GM12878 (cell line): ENCODE measurements around the gene NFKBIB. TPM values are rescaled to one million over a fixed set of nuclear protein-coding genes. Genes with fewer than 3 reads are reported as not detected.

Source experiments
- CBX5 ChIP-seq: sonication (generic); IDR thresholded peaks from 2 replicates; pipeline ENCODE4 v1.6.1; 2016; ENCODE audit warnings: low read depth, moderate library complexity, mild to moderate bottlenecking, inconsistent platforms
- CEBPB ChIP-seq, 2 experiments: fragments of 150-350 bp in 1 of 2; IDR thresholded peaks; 2 replicates each; pipeline ENCODE4 v1.6.1; 2012 to 2014; ENCODE audit warnings: low read depth in 2 of 2, low read length in 2 of 2, borderline replicate concordance in 1 of 2, inconsistent platforms in 1 of 2
- CHD1 ChIP-seq: IDR thresholded peaks from 2 replicates; pipeline ENCODE4 v1.6.1; 2012; ENCODE audit warnings: low read depth, low read length, improper control_type of control experiment
- CREM ChIP-seq: IDR thresholded peaks from 2 replicates; pipeline ENCODE4 v1.6.1; 2014; ENCODE audit warnings: antibody characterized with exemption, low read depth
- EGR1 ChIP-seq, 2 experiments: IDR thresholded peaks; 1 replicate in 1 of 2; 2 replicates in 1 of 2; pipeline ENCODE4 v1.6.1; 2011 to 2012; ENCODE audit warnings: low read depth in 2 of 2, low read length in 2 of 2, borderline replicate concordance in 1 of 2, mild to moderate bottlenecking in 1 of 2, moderate library complexity in 1 of 2
- FOXK2 ChIP-seq: fragments of 450-650 bp; IDR thresholded peaks from 2 replicates; pipeline ENCODE4 v1.6.1; 2017; ENCODE audit warnings: mild to moderate bottlenecking, moderate library complexity
- FOXM1 ChIP-seq: IDR thresholded peaks from 2 replicates; pipeline ENCODE4 v1.6.1; 2012; ENCODE audit warnings: low read depth, mild to moderate bottlenecking, inconsistent platforms, low read length, moderate library complexity
- KDM1A ChIP-seq: fragments of 200-600 bp; sonication (generic); IDR thresholded peaks from 2 replicates; pipeline ENCODE4 v1.6.1; 2016; ENCODE audit warnings: borderline replicate concordance
- MYC ChIP-seq: IDR thresholded peaks from 2 replicates; pipeline ENCODE4 v1.6.1; 2011; ENCODE audit warnings: mild to moderate bottlenecking, low read length, moderate library complexity, inconsistent platforms; ENCODE audit not compliant: insufficient read depth, insufficient replicate concordance, insufficient read length, severe bottlenecking
- NBN ChIP-seq: fragments of 450-650 bp; IDR thresholded peaks from 2 replicates; pipeline ENCODE4 v1.6.1; 2016
- PML ChIP-seq: IDR thresholded peaks from 2 replicates; pipeline ENCODE4 v1.6.1; 2012; ENCODE audit warnings: low read length, inconsistent platforms
- POLR2A ChIP-seq: IDR thresholded peaks from 2 replicates; pipeline ENCODE4 v1.6.1; 2011; ENCODE audit warnings: low read depth, mild to moderate bottlenecking, low read length
- SIN3A ChIP-seq: IDR thresholded peaks from 2 replicates; pipeline ENCODE4 v1.6.1; 2012; ENCODE audit warnings: low read depth, low read length, improper control_type of control experiment
- SREBF2 ChIP-seq: IDR thresholded peaks from 2 replicates; pipeline ENCODE4 v1.6.1; 2012; ENCODE audit warnings: mild to moderate bottlenecking, low read length
- TAF1 ChIP-seq: IDR thresholded peaks from 2 replicates; pipeline ENCODE4 v1.6.1; 2011; ENCODE audit warnings: mild to moderate bottlenecking, low read depth, low read length, borderline replicate concordance
- TBL1XR1 ChIP-seq: IDR thresholded peaks from 2 replicates; pipeline ENCODE4 v1.6.1; 2012; ENCODE audit warnings: low read depth, low read length, improper control_type of control experiment
- TCF3 ChIP-seq: IDR thresholded peaks from 2 replicates; pipeline ENCODE4 v1.6.1; 2012; ENCODE audit warnings: low read depth, mild to moderate bottlenecking, low read length, borderline replicate concordance; ENCODE audit not compliant: insufficient read depth
- WRNIP1 ChIP-seq: IDR thresholded peaks from 2 replicates; pipeline ENCODE4 v1.6.1; 2011; ENCODE audit warnings: low read depth, low read length, improper control_type of control experiment, borderline replicate concordance
- ZNF24 ChIP-seq: fragments of 450-650 bp; IDR thresholded peaks from 2 replicates; pipeline ENCODE4 v1.6.1; 2017; ENCODE audit warnings: antibody characterized with exemption, mild to moderate bottlenecking
- polyA plus RNA-seq, 11 experiments: library from polyadenylated mRNA; depleted of rRNA in 4 of 11; unstranded in 6 of 11; stranded (reverse) in 5 of 11; fragments of >200 nt; fragmentation: Nextera tagmentation in 4 of 11; fragmentation: Illumina TruSeq in 1 of 11; extraction: Ambion mirVana in 4 of 11; extraction: Trizol in 1 of 11; gene quantifications; 1 replicate in 1 of 11; 2 replicates in 10 of 11; pipeline versions ENCODE4 v1.2.1 to v1.2.3, GENCODE V29; 2011 to 2016; ENCODE audit warnings: inconsistent platforms in 2 of 11, missing spikeins in 2 of 11, low read depth in 1 of 11
- total RNA-seq, 4 experiments: library from RNA; depleted of rRNA in 3 of 4; stranded (reverse); fragments of >200 nt in 3 of 4; fragmentation: Illumina TruSeq in 1 of 4; extraction: Trizol in 1 of 4; gene quantifications; 2 replicates each; pipeline versions ENCODE4 v1.2.1 to v1.2.3, GENCODE V29; 2013 to 2021
- TF ChIP-seq, protein P1 (sequence below): fragments of 450-650 bp; IDR thresholded peaks from 2 replicates; pipeline ENCODE4 v1.6.1; 2017; ENCODE audit warnings: mild to moderate bottlenecking, moderate library complexity
- TF ChIP-seq, protein P2 (sequence below): IDR thresholded peaks from 2 replicates; pipeline ENCODE4 v1.6.1; 2011; ENCODE audit warnings: borderline replicate concordance, low read depth, mild to moderate bottlenecking, moderate library complexity, low read length; ENCODE audit not compliant: insufficient read depth, poor library complexity, severe bottlenecking
- TF ChIP-seq, protein P3 (sequence below): fragments of 450-650 bp; formaldehyde crosslinking; IDR thresholded peaks from 2 replicates; pipeline ENCODE4 v1.4.0; 2020; ENCODE audit warnings: mild to moderate bottlenecking, moderate library complexity

Gene NFKBIB
- total and polyA plus RNA-seq, 10 of the 15 experiments (the other 5 are each of a cell fraction or from before 2014, with no cell fraction given): 1.2 to 60.9 (median 31.0) TPM

DNA sequence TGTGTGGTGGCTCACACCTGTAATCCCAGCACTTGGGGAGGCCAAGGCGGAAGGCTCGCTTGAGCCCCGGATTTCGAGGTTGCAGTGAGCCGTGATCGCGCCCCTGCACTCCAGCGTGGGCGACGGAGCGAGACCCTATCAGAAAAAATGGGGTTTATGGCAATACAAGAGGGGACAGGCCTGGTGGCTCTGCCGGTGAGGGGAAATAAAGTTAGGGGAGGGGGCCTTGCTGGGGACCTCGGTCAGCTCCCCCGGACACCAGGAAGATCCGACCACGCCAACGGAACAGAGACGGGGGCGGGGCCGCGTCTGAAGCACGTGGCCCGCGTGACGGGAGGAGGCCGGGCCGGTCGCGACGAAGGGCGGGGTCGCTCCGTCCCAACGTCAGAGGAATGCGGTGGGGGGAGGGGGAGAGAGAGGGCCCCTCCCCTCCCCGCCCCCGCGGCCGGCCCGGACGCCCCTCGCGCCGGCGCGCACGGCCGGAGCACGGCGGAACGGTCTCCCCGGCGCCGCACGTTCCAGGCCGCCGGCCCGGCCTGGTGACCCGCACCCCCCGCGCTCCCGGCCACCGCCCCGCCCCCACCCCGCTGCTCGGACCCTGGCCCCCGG, 48.0 kb upstream of the NFKBIB start (continued):
- TF ChIP-seq KDM1A: no peak
- peak; percentile 43; the same call in 1 of the 2 replicates for TF ChIP-seq TBL1XR1
- TF ChIP-seq FOXM1: no peak
- TF ChIP-seq TAF1: no peak
- no peak for TF ChIP-seq PML
- TF ChIP-seq, protein P1, sequence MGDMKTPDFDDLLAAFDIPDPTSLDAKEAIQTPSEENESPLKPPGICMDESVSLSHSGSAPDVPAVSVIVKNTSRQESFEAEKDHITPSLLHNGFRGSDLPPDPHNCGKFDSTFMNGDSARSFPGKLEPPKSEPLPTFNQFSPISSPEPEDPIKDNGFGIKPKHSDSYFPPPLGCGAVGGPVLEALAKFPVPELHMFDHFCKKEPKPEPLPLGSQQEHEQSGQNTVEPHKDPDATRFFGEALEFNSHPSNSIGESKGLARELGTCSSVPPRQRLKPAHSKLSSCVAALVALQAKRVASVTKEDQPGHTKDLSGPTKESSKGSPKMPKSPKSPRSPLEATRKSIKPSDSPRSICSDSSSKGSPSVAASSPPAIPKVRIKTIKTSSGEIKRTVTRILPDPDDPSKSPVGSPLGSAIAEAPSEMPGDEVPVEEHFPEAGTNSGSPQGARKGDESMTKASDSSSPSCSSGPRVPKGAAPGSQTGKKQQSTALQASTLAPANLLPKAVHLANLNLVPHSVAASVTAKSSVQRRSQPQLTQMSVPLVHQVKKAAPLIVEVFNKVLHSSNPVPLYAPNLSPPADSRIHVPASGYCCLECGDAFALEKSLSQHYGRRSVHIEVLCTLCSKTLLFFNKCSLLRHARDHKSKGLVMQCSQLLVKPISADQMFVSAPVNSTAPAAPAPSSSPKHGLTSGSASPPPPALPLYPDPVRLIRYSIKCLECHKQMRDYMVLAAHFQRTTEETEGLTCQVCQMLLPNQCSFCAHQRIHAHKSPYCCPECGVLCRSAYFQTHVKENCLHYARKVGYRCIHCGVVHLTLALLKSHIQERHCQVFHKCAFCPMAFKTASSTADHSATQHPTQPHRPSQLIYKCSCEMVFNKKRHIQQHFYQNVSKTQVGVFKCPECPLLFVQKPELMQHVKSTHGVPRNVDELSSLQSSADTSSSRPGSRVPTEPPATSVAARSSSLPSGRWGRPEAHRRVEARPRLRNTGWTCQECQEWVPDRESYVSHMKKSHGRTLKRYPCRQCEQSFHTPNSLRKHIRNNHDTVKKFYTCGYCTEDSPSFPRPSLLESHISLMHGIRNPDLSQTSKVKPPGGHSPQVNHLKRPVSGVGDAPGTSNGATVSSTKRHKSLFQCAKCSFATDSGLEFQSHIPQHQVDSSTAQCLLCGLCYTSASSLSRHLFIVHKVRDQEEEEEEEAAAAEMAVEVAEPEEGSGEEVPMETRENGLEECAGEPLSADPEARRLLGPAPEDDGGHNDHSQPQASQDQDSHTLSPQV: no peak
- TF ChIP-seq EGR1 (IDR thresholded peaks at IDR 0.05; ENCODE audit: borderline replicate concordance in 1 of 2, low read depth in 2 of 2, low read length in 2 of 2): peak in 1 of 2 experiments; percentile 97; a peak in 2 of 3 replicates
- TF ChIP-seq, protein P2, sequence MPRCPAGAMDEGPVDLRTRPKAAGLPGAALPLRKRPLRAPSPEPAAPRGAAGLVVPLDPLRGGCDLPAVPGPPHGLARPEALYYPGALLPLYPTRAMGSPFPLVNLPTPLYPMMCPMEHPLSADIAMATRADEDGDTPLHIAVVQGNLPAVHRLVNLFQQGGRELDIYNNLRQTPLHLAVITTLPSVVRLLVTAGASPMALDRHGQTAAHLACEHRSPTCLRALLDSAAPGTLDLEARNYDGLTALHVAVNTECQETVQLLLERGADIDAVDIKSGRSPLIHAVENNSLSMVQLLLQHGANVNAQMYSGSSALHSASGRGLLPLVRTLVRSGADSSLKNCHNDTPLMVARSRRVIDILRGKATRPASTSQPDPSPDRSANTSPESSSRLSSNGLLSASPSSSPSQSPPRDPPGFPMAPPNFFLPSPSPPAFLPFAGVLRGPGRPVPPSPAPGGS: no peak
- TF ChIP-seq, protein P3, sequence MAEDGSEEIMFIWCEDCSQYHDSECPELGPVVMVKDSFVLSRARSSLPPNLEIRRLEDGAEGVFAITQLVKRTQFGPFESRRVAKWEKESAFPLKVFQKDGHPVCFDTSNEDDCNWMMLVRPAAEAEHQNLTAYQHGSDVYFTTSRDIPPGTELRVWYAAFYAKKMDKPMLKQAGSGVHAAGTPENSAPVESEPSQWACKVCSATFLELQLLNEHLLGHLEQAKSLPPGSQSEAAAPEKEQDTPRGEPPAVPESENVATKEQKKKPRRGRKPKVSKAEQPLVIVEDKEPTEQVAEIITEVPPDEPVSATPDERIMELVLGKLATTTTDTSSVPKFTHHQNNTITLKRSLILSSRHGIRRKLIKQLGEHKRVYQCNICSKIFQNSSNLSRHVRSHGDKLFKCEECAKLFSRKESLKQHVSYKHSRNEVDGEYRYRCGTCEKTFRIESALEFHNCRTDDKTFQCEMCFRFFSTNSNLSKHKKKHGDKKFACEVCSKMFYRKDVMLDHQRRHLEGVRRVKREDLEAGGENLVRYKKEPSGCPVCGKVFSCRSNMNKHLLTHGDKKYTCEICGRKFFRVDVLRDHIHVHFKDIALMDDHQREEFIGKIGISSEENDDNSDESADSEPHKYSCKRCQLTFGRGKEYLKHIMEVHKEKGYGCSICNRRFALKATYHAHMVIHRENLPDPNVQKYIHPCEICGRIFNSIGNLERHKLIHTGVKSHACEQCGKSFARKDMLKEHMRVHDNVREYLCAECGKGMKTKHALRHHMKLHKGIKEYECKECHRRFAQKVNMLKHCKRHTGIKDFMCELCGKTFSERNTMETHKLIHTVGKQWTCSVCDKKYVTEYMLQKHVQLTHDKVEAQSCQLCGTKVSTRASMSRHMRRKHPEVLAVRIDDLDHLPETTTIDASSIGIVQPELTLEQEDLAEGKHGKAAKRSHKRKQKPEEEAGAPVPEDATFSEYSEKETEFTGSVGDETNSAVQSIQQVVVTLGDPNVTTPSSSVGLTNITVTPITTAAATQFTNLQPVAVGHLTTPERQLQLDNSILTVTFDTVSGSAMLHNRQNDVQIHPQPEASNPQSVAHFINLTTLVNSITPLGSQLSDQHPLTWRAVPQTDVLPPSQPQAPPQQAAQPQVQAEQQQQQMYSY (CRISPR knock-in tag): no peak
- 0 out of 2 replicates have a peak, but pooled peaks have one; percentile 48 for TF ChIP-seq TCF3
- TF ChIP-seq NBN: peak; percentile 87
- TF ChIP-seq WRNIP1: no peak
- peak; percentile 77 for TF ChIP-seq POLR2A
- TF ChIP-seq MYC: peak; percentile 88
- TF ChIP-seq CREM: peak; percentile 88
- no peak; the same call in 1 of the 2 replicates for TF ChIP-seq SIN3A
- no peak for TF ChIP-seq FOXK2
- no peak for TF ChIP-seq SREBF2
- TF ChIP-seq CEBPB (IDR thresholded peaks at IDR 0.05; ENCODE audit: borderline replicate concordance in 1 of 2, low read depth in 2 of 2, low read length in 2 of 2): no peak
- no peak for TF ChIP-seq CHD1
- TF ChIP-seq ZNF24: no peak
- TF ChIP-seq CBX5: no peak
